ENCODE measurements around the gene ARRDC4.

The ARRDC4 gene

GRCh38 chr15:97963779-97964178 lies 3.3 kb downstream of the ARRDC4 start:
- no peak for TF ChIP-seq CTCF (IDR thresholded peaks at IDR 0.05; ENCODE audit: low read depth, low read length)
- H3K4me3 ChIP-seq (replicated peaks in 1 of 2; ENCODE audit: low read depth in 2 of 2, low read length in 2 of 2) = no peak overlapping the region
- DNase-seq (ENCODE audit: low read depth in 2 of 2) = no peak

GRCh38 chr15:97966246-97966645 lies 5.7 kb downstream of the ARRDC4 start:
- TF ChIP-seq CTCF (IDR thresholded peaks at IDR 0.05; ENCODE audit: low read depth, low read length) = no peak
- no peak for DNase-seq (ENCODE audit: low read depth in 2 of 2)
- H3K4me3 ChIP-seq (replicated peaks in 1 of 2; ENCODE audit: low read depth in 2 of 2, low read length in 2 of 2) = no peak overlapping the region

- TF ChIP-seq CTCF (IDR thresholded peaks at IDR 0.05; ENCODE audit: low read depth, low read length) = no peak
- no peak overlapping the region for H3K4me3 ChIP-seq (replicated peaks in 1 of 2; ENCODE audit: low read depth in 2 of 2, low read length in 2 of 2)
- no peak for DNase-seq (ENCODE audit: low read depth in 2 of 2)
Observed at GRCh38 chr15:97966924-97967620, 6.6 kb downstream of the ARRDC4 start.

- H3K4me3 ChIP-seq (replicated peaks in 1 of 2; ENCODE audit: low read depth in 2 of 2, low read length in 2 of 2) = no peak overlapping the region
- DNase-seq (ENCODE audit: low read depth in 2 of 2) = no peak
- TF ChIP-seq CTCF (IDR thresholded peaks at IDR 0.05; ENCODE audit: low read depth, low read length) = no peak
Observed at GRCh38 chr15:97967881-97968280, 7.4 kb downstream of the ARRDC4 start.

GRCh38 chr15:97968380-97968779 lies 7.9 kb downstream of the ARRDC4 start:
- peak; percentile 61 to 81 for DNase-seq (ENCODE audit: low read depth in 2 of 2)
- no peak for TF ChIP-seq CTCF (IDR thresholded peaks at IDR 0.05; ENCODE audit: low read depth, low read length)
- H3K4me3 ChIP-seq (replicated peaks in 1 of 2; ENCODE audit: low read depth in 2 of 2, low read length in 2 of 2) = no peak overlapping the region

GRCh38 chr15:97972366-97972765 lies 11.9 kb downstream of the ARRDC4 start:
- TF ChIP-seq CTCF (IDR thresholded peaks at IDR 0.05; ENCODE audit: low read depth, low read length) = no peak
- DNase-seq (ENCODE audit: low read depth in 2 of 2) = no peak
- H3K4me3 ChIP-seq (replicated peaks in 1 of 2; ENCODE audit: low read depth in 2 of 2, low read length in 2 of 2) = no peak overlapping the region

GRCh38 chr15:97976129-97976528 lies 15.6 kb downstream of the ARRDC4 start:
- TF ChIP-seq CTCF (IDR thresholded peaks at IDR 0.05; ENCODE audit: low read depth, low read length) = no peak
- DNase-seq (ENCODE audit: low read depth in 2 of 2) = no peak
- H3K4me3 ChIP-seq (replicated peaks in 1 of 2; ENCODE audit: low read depth in 2 of 2, low read length in 2 of 2) = no peak overlapping the region

Data from cardiac fibroblast (primary cell).